Kidney (tissue), 14 donors: Measurements from ENCODE around the gene LHPP. TPM values are rescaled to one million over a fixed set of nuclear protein-coding genes. Genes with fewer than 3 reads are reported as not detected.
"Not testable (repeated sequence)": the region's sequence is repeated elsewhere in the genome, so short reads cannot be mapped to it uniquely, and the experiment has no call there.

ENCODE experiments used
- DNase-seq, 5 donors: peaks; one replicate each; pipeline ENCODE4 v3.0.0-alpha.2; 2013 to 2020
- FAIRE-seq: peaks from 2 replicates; lab custom pipeline; 2012; peaks lifted over from hg19 to GRCh38; lab: Jason Lieb, UNC
- H3K27ac ChIP-seq, 2 donors: one replicate each; pipeline ENCODE4 v1.7.0; 2013; ENCODE audit warnings: low read depth in 2 of 2, low read length in 2 of 2, inconsistent platforms in 1 of 2
- H3K27me3 ChIP-seq: one replicate; pipeline ENCODE4 v1.7.1; 2013; ENCODE audit warnings: low read length, inconsistent platforms; ENCODE audit not compliant: control insufficient read depth, insufficient read depth
- H3K36me3 ChIP-seq, 3 donors: one replicate each; pipeline versions ENCODE4 v1.7.0 to v1.7.1; 2013; ENCODE audit warnings: low read length in 3 of 3, control low read depth in 1 of 3, inconsistent platforms in 1 of 3; ENCODE audit not compliant: insufficient read depth in 3 of 3, control insufficient read depth in 2 of 3
- H3K4me1 ChIP-seq, 3 donors: one replicate each; pipeline versions ENCODE4 v1.7.0 to v1.7.1; 2013; ENCODE audit warnings: low read length in 3 of 3, inconsistent platforms in 1 of 3, low read depth in 1 of 3; ENCODE audit not compliant: control insufficient read depth in 2 of 3, insufficient read depth in 2 of 3
- H3K4me3 ChIP-seq, 3 donors: one replicate each; pipeline versions ENCODE4 v1.7.0 to v1.8.1; 2013; ENCODE audit warnings: low read length in 3 of 3, control low read depth in 1 of 3, inconsistent platforms in 1 of 3
- H3K9ac ChIP-seq, 3 donors: one replicate each; pipeline versions ENCODE4 v1.7.0 to v1.7.1; 2013; ENCODE audit warnings: low read length in 3 of 3, control low read depth in 1 of 3, inconsistent platforms in 1 of 3
- H3K9me3 ChIP-seq, 3 donors: one replicate each; pipeline versions ENCODE4 v1.7.0 to v1.7.1; 2013; ENCODE audit warnings: low read length in 3 of 3, control low read depth in 1 of 3, inconsistent platforms in 1 of 3; ENCODE audit not compliant: control insufficient read depth in 2 of 3, insufficient read depth in 1 of 3
- CTCF ChIP-seq: IDR thresholded peaks from 3 replicates; pipeline ENCODE4 v1.5.1; 2012; ENCODE audit warnings: mild to moderate bottlenecking, moderate library complexity, borderline replicate concordance; ENCODE audit not compliant: insufficient read depth; ENCODE audit errors: extremely low read depth
- intact Hi-C: fragments of 100-400 bp; cut with DNase I; formaldehyde crosslinking; loops from one replicate; pipeline ENCODE4 v1.11.1; 2022
- polyA plus RNA-seq: library from polyadenylated mRNA; stranded (reverse); fragments of 350-450 nt; fragmentation: Illumina TruSeq; extraction: RNeasy Lipid Tissue Mini Kit (QIAGEN cat#74804); gene quantifications from one replicate; pipeline ENCODE4 v1.2.3, GENCODE V29; 2014; ENCODE audit warnings: low read depth, low replicate concordance; ENCODE audit not compliant: insufficient read depth
- total RNA-seq: library from RNA; stranded (reverse); fragmentation: NEBNext Ultra II Directional; extraction: Animal tissue kit (Norgen Biotek cat#: 25700); gene quantifications from one replicate; pipeline ENCODE4 v1.2.1, GENCODE V29; 2021
- donor health status: control.
- donor health status: control.
- donor health status: control.
- donor health status: control.
- donor health status: control.
- donor health status: DM: yes; HTN: yes; CAD: no.
- donor health status: Normal renal cell carcinoma (clear cell type).

Gene LHPP
- total and polyA plus RNA-seq, 2 donors from 2014 or later: 16.6 to 52.5 TPM

- H3K27me3 ChIP-seq: no peaks in the 10 kb centered on the region
- H3K27ac ChIP-seq: no peak overlapping the region
- no peak overlapping the region for H3K9ac ChIP-seq
- DNase-seq: no peak
- no peaks in the 10 kb centered on the region for H3K36me3 ChIP-seq
- TF ChIP-seq CTCF: no peak
- H3K4me1 ChIP-seq: peaks cover 0 to 10% (median 0%) of the 10 kb centered on the region in 3 donors
- intact Hi-C loops: no loop called here
- no peak overlapping the region for H3K4me3 ChIP-seq
- H3K9me3 ChIP-seq: no peaks in the 10 kb centered on the region
- no peak for FAIRE-seq
Observed at GRCh38 chr10:124608093-124608721, 146.6 kb downstream of the LHPP start.

GRCh38 chr10:124609698-124610097 lies 148.1 kb downstream of the LHPP start:
- Histone ChIP-seq H3K9ac (no peak overlapping the region), H3K27me3 (no peaks in the 10 kb centered on the region), H3K36me3 (no peaks in the 10 kb centered on the region), H3K27ac (no peak overlapping the region), H3K4me3 (no peak overlapping the region), H3K4me1 (peaks cover 0 to 10% (median 0%) of the 10 kb centered on the region in 3 donors), H3K9me3 (no peaks in the 10 kb centered on the region)
- no peak for DNase-seq
- FAIRE-seq: no peak
- TF ChIP-seq CTCF: no peak
- intact Hi-C loops: no loop called here

- H3K4me3 ChIP-seq, DNase-seq, H3K36me3 ChIP-seq, intact Hi-C loops, H3K9me3 ChIP-seq, FAIRE-seq, H3K27me3 ChIP-seq, H3K4me1 ChIP-seq, H3K27ac ChIP-seq, H3K9ac ChIP-seq: not testable (repeated sequence)
Observed at GRCh38 chr10:124610186-124610585, 148.6 kb downstream of the LHPP start.

- H3K27ac ChIP-seq, H3K4me3 ChIP-seq, H3K4me1 ChIP-seq, H3K9me3 ChIP-seq, intact Hi-C loops, H3K27me3 ChIP-seq, DNase-seq, H3K36me3 ChIP-seq, H3K9ac ChIP-seq, FAIRE-seq: not testable (repeated sequence)
Observed at GRCh38 chr10:124610851-124611250, 149.2 kb downstream of the LHPP start.
